ENCODE measurements around the gene PIK3C2G. TPM values are rescaled to one million over a fixed set of nuclear protein-coding genes. Genes with fewer than 3 reads are reported as not detected.

PIK3C2G gene
- total and polyA plus RNA-seq, 4 donors, result 0.11 to 4.8 (median 0.74) TPM; not detected in 1

GRCh38 chr12:18653465-18653864 is 392.1 kb downstream of the PIK3C2G start:
- 27 to 44% methylated on average over 1 of the region's 1 CpG for WGBS, 2 donors
- Histone ChIP-seq H3K4me3 (no peak overlapping the region), H3K9me3 (ENCODE audit: control insufficient read depth in 4 of 4, insufficient read depth in 3 of 4, low read length in 3 of 4) (no peaks in the 10 kb centered on the region), H3K27ac (ENCODE audit: low read depth in 1 of 2, low read length in 1 of 2) (no peak overlapping the region), H3K27me3 (ENCODE audit: control insufficient read depth in 3 of 3, insufficient read depth in 3 of 3, low read length in 2 of 3) (no peaks in the 10 kb centered on the region), H3K9ac (ENCODE audit: insufficient read depth in 1 of 2, low read length in 2 of 2) (no peak overlapping the region), H3K4me1 (ENCODE audit: control insufficient read depth in 5 of 5, insufficient read depth in 5 of 5, low read length in 5 of 5) (peaks cover 0 to 13% (median 0%) of the 10 kb centered on the region in 5 donors), H3K36me3 (ENCODE audit: control insufficient read depth in 4 of 4, insufficient read depth in 4 of 4, low read length in 4 of 4) (no peaks in the 10 kb centered on the region)
- ATAC-seq (ENCODE audit: insufficient read depth, low FRiP score) (no peak), DNase-seq (peak in 1 of 3 donors; percentile 8)
- TF ChIP-seq CTCF (IDR thresholded peaks at IDR 0.05; ENCODE audit: control extremely low read depth, extremely low read depth), result no peak

- DNase-seq (no peak), ATAC-seq (ENCODE audit: insufficient read depth, low FRiP score) (no peak)
- TF ChIP-seq CTCF (IDR thresholded peaks at IDR 0.05; ENCODE audit: control extremely low read depth, extremely low read depth), result no peak
- 80 to 87% methylated on average over 4 of the region's 4 CpGs for WGBS, 2 donors
- H3K9ac ChIP-seq (ENCODE audit: insufficient read depth in 1 of 2, low read length in 2 of 2), result no peak overlapping the region
- H3K36me3 ChIP-seq (ENCODE audit: control insufficient read depth in 4 of 4, insufficient read depth in 4 of 4, low read length in 4 of 4), result no peaks in the 10 kb centered on the region
- no peaks in the 10 kb centered on the region for H3K27me3 ChIP-seq (ENCODE audit: control insufficient read depth in 3 of 3, insufficient read depth in 3 of 3, low read length in 2 of 3)
- H3K27ac ChIP-seq (ENCODE audit: low read depth in 1 of 2, low read length in 1 of 2), result no peak overlapping the region
- no peaks in the 10 kb centered on the region for H3K9me3 ChIP-seq (ENCODE audit: control insufficient read depth in 4 of 4, insufficient read depth in 3 of 4, low read length in 3 of 4)
- no peak overlapping the region for H3K4me3 ChIP-seq
- H3K4me1 ChIP-seq (ENCODE audit: control insufficient read depth in 5 of 5, insufficient read depth in 5 of 5, low read length in 5 of 5), result peaks cover 0 to 13% (median 0%) of the 10 kb centered on the region in 5 donors
Measured at GRCh38 chr12:18655351-18655750, 394.0 kb downstream of the PIK3C2G start.

- H3K27ac ChIP-seq (ENCODE audit: low read depth in 1 of 2, low read length in 1 of 2), result no peak overlapping the region
- H3K36me3 ChIP-seq (ENCODE audit: control insufficient read depth in 4 of 4, insufficient read depth in 4 of 4, low read length in 4 of 4), result no peaks in the 10 kb centered on the region
- WGBS, 2 donors, result 69 to 76% methylated on average over 2 of the region's 2 CpGs
- DNase-seq (no peak), ATAC-seq (ENCODE audit: insufficient read depth, low FRiP score) (no peak)
- TF ChIP-seq CTCF (IDR thresholded peaks at IDR 0.05; ENCODE audit: control extremely low read depth, extremely low read depth), result no peak
- H3K27me3 ChIP-seq (ENCODE audit: control insufficient read depth in 3 of 3, insufficient read depth in 3 of 3, low read length in 2 of 3), result no peaks in the 10 kb centered on the region
- peaks cover 0 to 3% (median 0%) of the 10 kb centered on the region in 4 donors for H3K9me3 ChIP-seq (ENCODE audit: control insufficient read depth in 4 of 4, insufficient read depth in 3 of 4, low read length in 3 of 4)
- no peak overlapping the region for H3K9ac ChIP-seq (ENCODE audit: insufficient read depth in 1 of 2, low read length in 2 of 2)
- peaks cover 0 to 2% (median 0%) of the 10 kb centered on the region in 5 donors for H3K4me1 ChIP-seq (ENCODE audit: control insufficient read depth in 5 of 5, insufficient read depth in 5 of 5, low read length in 5 of 5)
- no peak overlapping the region for H3K4me3 ChIP-seq
Measured at GRCh38 chr12:18658179-18658578, 396.9 kb downstream of the PIK3C2G start.

GRCh38 chr12:18658829-18659228 is 397.5 kb downstream of the PIK3C2G start:
- TF ChIP-seq CTCF (IDR thresholded peaks at IDR 0.05; ENCODE audit: control extremely low read depth, extremely low read depth), result no peak
- H3K36me3 ChIP-seq (ENCODE audit: control insufficient read depth in 4 of 4, insufficient read depth in 4 of 4, low read length in 4 of 4), result no peaks in the 10 kb centered on the region
- no peak overlapping the region for H3K4me3 ChIP-seq
- H3K27me3 ChIP-seq (ENCODE audit: control insufficient read depth in 3 of 3, insufficient read depth in 3 of 3, low read length in 2 of 3), result no peaks in the 10 kb centered on the region
- H3K9ac ChIP-seq (ENCODE audit: insufficient read depth in 1 of 2, low read length in 2 of 2), result no peak overlapping the region
- no peak for DNase-seq
- ATAC-seq (ENCODE audit: insufficient read depth, low FRiP score), result no peak
- peaks cover 0 to 3% (median 0%) of the 10 kb centered on the region in 4 donors for H3K9me3 ChIP-seq (ENCODE audit: control insufficient read depth in 4 of 4, insufficient read depth in 3 of 4, low read length in 3 of 4)
- H3K27ac ChIP-seq (ENCODE audit: low read depth in 1 of 2, low read length in 1 of 2), result no peak overlapping the region
- no peaks in the 10 kb centered on the region for H3K4me1 ChIP-seq (ENCODE audit: control insufficient read depth in 5 of 5, insufficient read depth in 5 of 5, low read length in 5 of 5)

Data from lung (tissue), 12 donors.